BJ (cell line): Measurements from ENCODE around the gene MRM1. TPM values are rescaled to one million over a fixed set of nuclear protein-coding genes. Genes with fewer than 3 reads are reported as not detected.

Source experiments
- CTCF ChIA-PET: fragments of 350-600 bp; formaldehyde crosslinking; extraction: SDS; loops from one replicate; lab custom pipeline; 2021; ENCODE audit warnings: antibody characterized with exemption, inconsistent platforms; lab: Yijun Ruan, JAX
- POLR2A ChIA-PET: fragments of 300-600 bp; sonication (Branson Sonifier 250); formaldehyde crosslinking; extraction: SDS; loops from one replicate; lab custom pipeline; 2021; ENCODE audit warnings: antibody characterized with exemption; lab: Charles Lee
- DNase-seq: peaks from one replicate; pipeline ENCODE4 v3.0.0-alpha.2; 2011; ENCODE audit warnings: low read depth
- H3K27me3 ChIP-seq: 2 replicates; pipeline ENCODE4 v1.6.0; 2011; ENCODE audit warnings: low read length; ENCODE audit not compliant: control insufficient read depth, insufficient read depth
- H3K36me3 ChIP-seq: 2 replicates; pipeline ENCODE4 v1.5.1; 2011; ENCODE audit warnings: low read length; ENCODE audit not compliant: control insufficient read depth, insufficient read depth
- H3K4me3 ChIP-seq: 2 replicates; pipeline ENCODE4 v1.5.1; 2011; ENCODE audit warnings: low read depth, mild to moderate bottlenecking, control low read depth, low read length
- CTCF ChIP-seq: IDR thresholded peaks from 2 replicates; pipeline ENCODE4 v1.5.1; 2011; ENCODE audit warnings: low read depth, mild to moderate bottlenecking, control low read depth, inconsistent platforms, low read length, moderate library complexity; ENCODE audit not compliant: insufficient read depth
- polyA plus RNA-seq: library from polyadenylated mRNA; depleted of rRNA; stranded (reverse); fragments of >200 nt; gene quantifications from 2 replicates; pipeline ENCODE4 v1.2.3, GENCODE V29; 2011

The MRM1 gene
- polyA plus RNA-seq, 1 experiment = 3.9 TPM

GRCh38 chr17:36650096-36650775 is 48.9 kb downstream of the MRM1 start:
- Histone ChIP-seq H3K27me3 (peaks cover 23% of the 10 kb centered on the region), H3K4me3 (no peak overlapping the region), H3K36me3 (no peaks in the 10 kb centered on the region)
- CTCF ChIA-PET = no interaction called here
- TF ChIP-seq CTCF = no peak
- no peak for DNase-seq
- POLR2A ChIA-PET = no interaction called here

- no peak for TF ChIP-seq CTCF
- H3K4me3 ChIP-seq = no peak overlapping the region
- POLR2A ChIA-PET = no interaction called here
- DNase-seq = no peak
- peaks cover 26% of the 10 kb centered on the region for H3K27me3 ChIP-seq
- H3K36me3 ChIP-seq = no peaks in the 10 kb centered on the region
- CTCF ChIA-PET = no interaction called here
Measured at GRCh38 chr17:36653374-36653773, 52.0 kb downstream of the MRM1 start.

- Histone ChIP-seq H3K4me3 (no peak overlapping the region), H3K36me3 (no peaks in the 10 kb centered on the region), H3K27me3 (peaks cover 27% of the 10 kb centered on the region)
- DNase-seq = no peak
- ChIA-PET POLR2A (no interaction called here), CTCF (no interaction called here)
- no peak for TF ChIP-seq CTCF
Measured at GRCh38 chr17:36653856-36654255, 52.5 kb downstream of the MRM1 start.

GRCh38 chr17:36655726-36656125 is 54.3 kb downstream of the MRM1 start:
- Histone ChIP-seq H3K4me3 (no peak overlapping the region), H3K36me3 (no peaks in the 10 kb centered on the region), H3K27me3 (peaks cover 33% of the 10 kb centered on the region)
- ChIA-PET CTCF (interaction anchor here (1.2 to 1.4 kb wide), 3 partner anchors 15 to 392 kb away, joined by 3 to 5 read pairs (median 4); no protein-coding TSS in a partner anchor), POLR2A (interaction anchor here (0.6 kb wide), 1 partner anchor 202 kb away, joined by 3 read pairs; no protein-coding TSS in a partner anchor)
- DNase-seq = no peak
- no peak for TF ChIP-seq CTCF

GRCh38 chr17:36657390-36657762 is 56.0 kb downstream of the MRM1 start:
- no peak for TF ChIP-seq CTCF
- ChIA-PET POLR2A (no interaction called here), CTCF (interaction anchor here (1.4 kb wide), 1 partner anchor 28 kb away, joined by 4 read pairs; no protein-coding TSS in a partner anchor)
- no peak overlapping the region; the same call in 1 of the 2 replicates for H3K4me3 ChIP-seq
- H3K27me3 ChIP-seq = peaks cover 30% of the 10 kb centered on the region
- no peak for DNase-seq
- no peaks in the 10 kb centered on the region for H3K36me3 ChIP-seq
